ENCODE measurements around the gene USP49. TPM values are rescaled to one million over a fixed set of nuclear protein-coding genes. Genes with fewer than 3 reads are reported as not detected.

Gene USP49
- total RNA-seq, 1 experiment from 2014 or later, result 6.9 TPM

- POLR2A ChIA-PET, result no interaction called here
- no peak overlapping the region for H2AFZ ChIP-seq (ENCODE audit: low read depth, low read length, poor library complexity, severe bottlenecking)
- no peaks in the 10 kb centered on the region for H4K20me1 ChIP-seq (ENCODE audit: insufficient read depth)
- no peak for TF ChIP-seq ZNF274 (IDR thresholded peaks at IDR 0.05; ENCODE audit: low read depth, low read length)
- TF ChIP-seq EZH2phosphoT487 (IDR thresholded peaks at IDR 0.05; ENCODE audit: borderline replicate concordance), result no peak
- no peak for TF ChIP-seq ZFX (IDR thresholded peaks at IDR 0.05)
- TF ChIP-seq SIN3A (IDR thresholded peaks at IDR 0.05; ENCODE audit: low read depth), result no peak
- no peaks in the 10 kb centered on the region for H3K27me3 ChIP-seq (ENCODE audit: insufficient read depth, low read length)
- no TSS peak for BruUV-seq (replicated peaks)
- H3K4me1 ChIP-seq (ENCODE audit: control insufficient read depth in 1 of 2, insufficient read depth in 2 of 2, low read length in 2 of 2), result peaks cover 14 to 23% of the 10 kb centered on the region in 2 experiments
- CTCF ChIA-PET, result interaction anchor here (1.2 kb wide), 1 partner anchor 10 kb away, joined by 3 read pairs; the partner anchor contains the start of gene TOMM6
- H3K9me3 ChIP-seq (ENCODE audit: control insufficient read depth in 1 of 2, insufficient read depth in 1 of 2, low read depth in 1 of 2, low read length in 2 of 2), result no peaks in the 10 kb centered on the region
- intact Hi-C loops (cut with micrococcal nuclease), result loop anchor here (2.0 to 10.0 kb wide), 3 partner anchors 43 to 409 kb away; partner anchors contain the start of gene TFEB
- no peak overlapping the region for H3K9ac ChIP-seq (ENCODE audit: low read length)
- H3K9me2 ChIP-seq (ENCODE audit: insufficient read depth), result no peaks in the 10 kb centered on the region
- H3K4me3 ChIP-seq (replicated peaks in 1 of 2; ENCODE audit: low read depth in 1 of 2, low read length in 2 of 2), result no peak overlapping the region
- no peak overlapping the region for H3K4me2 ChIP-seq (ENCODE audit: low read length)
- RAD21 ChIA-PET (ENCODE audit: low non-redundant PET in 1 of 2, low total read pairs in 2 of 2, uncharacterized antibody in 2 of 2, unreplicated experiment in 2 of 2), result no interaction called here
- DNase-seq (ENCODE audit: low read depth, low spot score), result no peak
- H3K27ac ChIP-seq (ENCODE audit: low read depth, low read length), result no peak overlapping the region
- no peak for ATAC-seq
- H3K79me2 ChIP-seq (ENCODE audit: insufficient read depth, low read length), result no peaks in the 10 kb centered on the region
- H3K36me3 ChIP-seq (ENCODE audit: control insufficient read depth in 1 of 2, insufficient read depth in 2 of 2, low read length in 2 of 2), result no peaks in the 10 kb centered on the region; a peak in 2 of 4 replicates
Observed at GRCh38 chr6:41777551-41778285, 117.5 kb downstream of the USP49 start.

DNA sequence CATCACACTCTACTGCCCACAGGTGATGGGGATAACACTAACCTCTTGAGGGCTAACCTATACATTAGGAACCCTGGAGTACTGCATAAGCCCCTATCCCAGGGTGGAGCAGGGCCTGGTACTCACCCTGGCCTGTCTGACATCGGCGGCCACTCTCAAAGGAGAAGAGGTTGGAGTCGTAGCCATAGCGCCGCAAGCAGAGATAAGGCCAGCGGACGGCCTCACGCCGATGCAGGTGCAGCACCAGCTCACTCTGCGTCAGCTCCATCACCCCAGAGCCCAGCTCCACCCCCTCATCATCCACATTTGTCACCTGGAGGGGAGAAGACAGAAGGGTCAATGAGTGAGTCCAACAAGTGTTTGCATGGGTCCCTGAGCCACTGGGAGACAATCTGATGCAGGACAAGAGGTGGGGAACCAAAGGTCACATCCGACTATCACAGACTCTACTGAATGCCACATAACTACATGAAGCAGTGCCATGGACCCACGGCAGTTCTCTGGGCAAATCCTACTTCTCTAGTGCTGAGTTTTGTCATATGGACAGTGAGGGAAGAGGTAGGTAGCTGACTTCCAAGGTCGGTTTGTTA lies 119.8 kb downstream of the USP49 start:
- RAD21 ChIA-PET (ENCODE audit: low non-redundant PET in 1 of 2, low total read pairs in 2 of 2, uncharacterized antibody in 2 of 2, unreplicated experiment in 2 of 2), result no interaction called here
- BruUV-seq (replicated peaks), result no TSS peak
- POLR2A ChIA-PET, result no interaction called here

More for the DNA sequence above, 119.8 kb downstream of the USP49 start:
- no peaks in the 10 kb centered on the region for H4K20me1 ChIP-seq (ENCODE audit: insufficient read depth)
- DNase-seq (ENCODE audit: low read depth, low spot score) (no peak), ATAC-seq (no peak)
- no peak overlapping the region for H3K9ac ChIP-seq (ENCODE audit: low read length)
- no peak for TF ChIP-seq EZH2 (IDR thresholded peaks at IDR 0.05)
- no peak for TF ChIP-seq ATF3 (IDR thresholded peaks at IDR 0.05)
- no peak overlapping the region for H3K4me3 ChIP-seq (replicated peaks in 1 of 2; ENCODE audit: low read depth in 1 of 2, low read length in 2 of 2)
- CTCF ChIA-PET, result interaction anchor here (1.0 to 1.6 kb wide), 2 partner anchors 41 to 70 kb away, joined by 4 to 5 read pairs; no protein-coding TSS in a partner anchor
- no peak overlapping the region for H3K27ac ChIP-seq (ENCODE audit: low read depth, low read length)
- intact Hi-C loops (cut with micrococcal nuclease), result loop anchor here (10.0 kb wide), 1 partner anchor 171 kb away; no protein-coding TSS in a partner anchor
- H3K9me2 ChIP-seq (ENCODE audit: insufficient read depth), result no peaks in the 10 kb centered on the region
- peaks cover 0 to 5% of the 10 kb centered on the region in 2 experiments; a peak in 2 of 4 replicates for H3K36me3 ChIP-seq (ENCODE audit: control insufficient read depth in 1 of 2, insufficient read depth in 2 of 2, low read length in 2 of 2)
- no peaks in the 10 kb centered on the region for H3K9me3 ChIP-seq (ENCODE audit: control insufficient read depth in 1 of 2, insufficient read depth in 1 of 2, low read depth in 1 of 2, low read length in 2 of 2)
- no peaks in the 10 kb centered on the region for H3K79me2 ChIP-seq (ENCODE audit: insufficient read depth, low read length)
- H3K4me1 ChIP-seq (ENCODE audit: control insufficient read depth in 1 of 2, insufficient read depth in 2 of 2, low read length in 2 of 2), result peaks cover 4 to 10% of the 10 kb centered on the region in 2 experiments; a peak in 1 of 4 replicates
- H3K27me3 ChIP-seq (ENCODE audit: insufficient read depth, low read length), result no peaks in the 10 kb centered on the region
- H3K4me2 ChIP-seq (ENCODE audit: low read length), result no peak overlapping the region
- H2AFZ ChIP-seq (ENCODE audit: low read depth, low read length, poor library complexity, severe bottlenecking), result no peak overlapping the region

Data from HCT116 (cell line).